DMS79 treated with DMSO at 0.1 percent for 48 hours (cell line): ENCODE measurements around the gene MED15.

Experiments
- DNase-seq: peaks from one replicate; lab custom pipeline; 2025; lab: John Stamatoyannopoulos, UW

Gene MED15

GRCh38 chr22:20571531-20572007 is 64.2 kb downstream of the MED15 start:
- no peak for DNase-seq

GRCh38 chr22:20572132-20572802 is 64.9 kb downstream of the MED15 start:
- no peak for DNase-seq

- no peak for DNase-seq
Observed at GRCh38 chr22:20573176-20573832, 65.9 kb downstream of the MED15 start.

GRCh38 chr22:20573833-20574615 is 66.6 kb downstream of the MED15 start:
- DNase-seq, result no peak

- DNase-seq, result no peak
Observed at GRCh38 chr22:20574920-20575353, 67.5 kb downstream of the MED15 start.

GRCh38 chr22:20575724-20576444 is 68.5 kb downstream of the MED15 start:
- no peak for DNase-seq

GRCh38 chr22:20576445-20576816 is 69.0 kb downstream of the MED15 start:
- no peak for DNase-seq

GRCh38 chr22:20577045-20577444 is 69.6 kb downstream of the MED15 start:
- DNase-seq, result no peak

- no peak for DNase-seq
Observed at GRCh38 chr22:20577549-20577975, 70.2 kb downstream of the MED15 start.

GRCh38 chr22:20578192-20578591 is 70.8 kb downstream of the MED15 start:
- no peak for DNase-seq

- DNase-seq, result no peak
Observed at GRCh38 chr22:20578707-20579106, 71.3 kb downstream of the MED15 start.

- DNase-seq, result no peak
Observed at GRCh38 chr22:20579273-20580120, 72.1 kb downstream of the MED15 start.

- no peak for DNase-seq
Observed at GRCh38 chr22:20580179-20580578, 72.8 kb downstream of the MED15 start.

- DNase-seq, result no peak
Observed at GRCh38 chr22:20580611-20581502, 73.4 kb downstream of the MED15 start.

GRCh38 chr22:20581503-20582170 is 74.2 kb downstream of the MED15 start:
- DNase-seq, result no peak

- DNase-seq, result no peak
Observed at GRCh38 chr22:20582171-20582511, 74.7 kb downstream of the MED15 start.

GRCh38 chr22:20582520-20583361 is 75.3 kb downstream of the MED15 start:
- no peak for DNase-seq

- DNase-seq, result no peak
Observed at GRCh38 chr22:20583471-20583922, 76.1 kb downstream of the MED15 start.
